PC-9 (cell line): ENCODE measurements around the gene CIART.

ENCODE experiments used
- CTCF ChIP-seq: fragments of 200-600 bp; sonication (generic); conservative IDR thresholded peaks from 2 replicates; pipeline ENCODE4 v1.6.1; 2017; ENCODE audit warnings: mixed run types, antibody characterized with exemption, mild to moderate bottlenecking, moderate library complexity
- EZH2 ChIP-seq: fragments of 200-600 bp; sonication (generic); IDR thresholded peaks from 2 replicates; pipeline ENCODE4 v1.8.0; 2017; ENCODE audit warnings: antibody characterized with exemption, low read depth

GRCh38 chr1:150269451-150269850 is 12.9 kb upstream of the CIART start:
- TF ChIP-seq EZH2 (no peak), CTCF (no peak)
